Epidermal melanocyte (primary cell): Measurements from ENCODE around the gene LHX2.

Experiments used
- DNase-seq: peaks from one replicate; pipeline ENCODE4 v3.0.0; 2011; ENCODE audit warnings: low spot score; ENCODE audit not compliant: insufficient read length

LHX2 gene

DNA sequence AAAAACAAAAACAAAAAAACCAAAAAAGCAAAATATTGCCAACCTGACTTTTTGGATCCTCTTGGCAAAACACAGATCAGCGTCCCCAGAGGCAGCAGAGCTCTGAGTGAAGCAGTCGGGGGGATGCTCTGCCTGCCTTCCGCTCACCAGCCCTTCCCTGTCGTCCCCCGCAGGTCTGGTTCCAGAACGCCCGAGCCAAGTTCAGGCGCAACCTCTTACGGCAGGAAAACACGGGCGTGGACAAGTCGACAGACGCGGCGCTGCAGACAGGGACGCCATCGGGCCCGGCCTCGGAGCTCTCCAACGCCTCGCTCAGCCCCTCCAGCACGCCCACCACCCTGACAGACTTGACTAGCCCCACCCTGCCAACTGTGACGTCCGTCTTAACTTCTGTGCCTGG is 20.7 kb downstream of the LHX2 start:
- no peak for DNase-seq

GRCh38 chr9:124033348-124033747 is 21.8 kb downstream of the LHX2 start:
- no peak for DNase-seq

DNA sequence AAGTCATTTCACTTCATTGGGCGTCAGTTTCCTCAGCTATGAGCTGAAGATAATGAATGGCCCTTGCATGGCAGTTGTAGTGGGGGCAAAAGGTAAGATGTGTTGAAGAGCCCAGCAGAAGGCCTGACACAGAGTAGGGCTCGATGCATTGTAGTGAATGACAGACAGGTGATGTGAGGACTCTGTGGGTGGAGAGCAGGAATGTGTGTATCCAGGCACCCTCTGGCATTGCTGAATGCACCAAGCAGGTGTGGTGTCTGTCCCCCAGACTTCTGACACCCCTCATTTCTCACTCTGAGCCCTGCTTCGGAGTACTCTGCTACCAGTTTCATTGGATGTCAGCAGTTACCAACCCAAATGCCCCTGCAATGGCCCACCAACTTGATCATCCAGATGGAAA is 22.4 kb downstream of the LHX2 start:
- DNase-seq = no peak

GRCh38 chr9:124035001-124035650 is 23.6 kb downstream of the LHX2 start:
- DNase-seq = no peak

DNA sequence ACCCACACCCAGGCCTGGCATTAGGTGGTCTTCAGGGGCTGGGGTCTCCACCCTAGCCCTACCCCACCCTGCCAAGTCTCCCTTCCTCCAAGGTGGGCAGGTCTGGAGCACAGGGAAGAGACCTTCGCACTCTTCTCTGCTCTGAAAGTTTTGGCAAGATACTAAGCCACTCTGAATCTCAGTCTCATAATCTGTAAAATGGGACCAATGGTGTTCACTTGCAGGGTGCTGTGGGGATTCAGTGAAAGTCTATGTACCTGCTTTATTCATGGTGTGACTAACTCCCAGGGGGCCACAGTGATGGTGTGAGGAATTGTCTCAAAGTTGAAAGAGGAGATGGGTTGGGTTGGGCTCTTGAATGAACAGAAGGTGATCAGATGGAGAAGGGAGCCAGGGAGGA is 25.0 kb downstream of the LHX2 start:
- no peak for DNase-seq

- DNase-seq = no peak
These were observed 26.2 kb downstream of the LHX2 start for GRCh38 chr9:124037790-124038189.

- DNase-seq = no peak
These were observed 26.7 kb downstream of the LHX2 start for GRCh38 chr9:124038239-124038638.

- no peak for DNase-seq
These were observed 27.4 kb downstream of the LHX2 start for GRCh38 chr9:124038790-124039633.

DNA sequence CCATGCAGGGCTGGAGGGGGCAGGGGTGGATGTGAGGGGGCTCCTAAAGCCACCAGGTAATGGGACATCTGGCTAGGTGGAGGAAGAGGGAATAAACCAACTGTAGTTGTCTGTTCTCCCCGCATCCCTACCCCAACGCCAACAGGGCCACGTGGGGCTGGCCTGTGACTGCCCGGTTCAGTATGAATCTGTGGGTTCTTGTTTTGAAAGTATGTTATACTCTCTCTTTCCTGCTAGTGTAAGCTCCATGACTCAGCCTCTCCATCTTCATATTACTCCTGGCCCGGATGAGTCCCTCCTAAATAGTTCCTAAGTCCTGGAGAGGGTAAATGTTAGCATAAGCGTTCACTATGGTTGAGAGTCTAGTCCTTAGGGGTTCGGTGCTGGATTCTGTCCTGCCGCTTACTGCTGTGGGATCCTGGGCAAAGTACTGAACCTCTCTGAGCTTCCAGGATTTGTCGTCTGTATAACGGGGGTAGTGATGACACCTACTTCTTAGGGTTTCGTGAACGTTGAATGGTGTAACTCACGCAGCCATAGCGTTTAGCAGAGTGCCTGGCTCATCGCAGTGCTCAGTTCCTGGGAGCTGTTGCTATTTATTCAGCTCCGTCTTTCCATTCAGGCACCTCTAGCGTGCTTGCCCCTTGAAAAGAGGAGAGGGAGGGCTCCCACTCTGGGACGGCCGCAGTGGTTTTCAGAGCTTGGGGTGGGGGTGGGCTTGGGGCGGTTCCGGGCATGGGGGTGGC is 28.8 kb downstream of the LHX2 start:
- DNase-seq = no peak

DNA sequence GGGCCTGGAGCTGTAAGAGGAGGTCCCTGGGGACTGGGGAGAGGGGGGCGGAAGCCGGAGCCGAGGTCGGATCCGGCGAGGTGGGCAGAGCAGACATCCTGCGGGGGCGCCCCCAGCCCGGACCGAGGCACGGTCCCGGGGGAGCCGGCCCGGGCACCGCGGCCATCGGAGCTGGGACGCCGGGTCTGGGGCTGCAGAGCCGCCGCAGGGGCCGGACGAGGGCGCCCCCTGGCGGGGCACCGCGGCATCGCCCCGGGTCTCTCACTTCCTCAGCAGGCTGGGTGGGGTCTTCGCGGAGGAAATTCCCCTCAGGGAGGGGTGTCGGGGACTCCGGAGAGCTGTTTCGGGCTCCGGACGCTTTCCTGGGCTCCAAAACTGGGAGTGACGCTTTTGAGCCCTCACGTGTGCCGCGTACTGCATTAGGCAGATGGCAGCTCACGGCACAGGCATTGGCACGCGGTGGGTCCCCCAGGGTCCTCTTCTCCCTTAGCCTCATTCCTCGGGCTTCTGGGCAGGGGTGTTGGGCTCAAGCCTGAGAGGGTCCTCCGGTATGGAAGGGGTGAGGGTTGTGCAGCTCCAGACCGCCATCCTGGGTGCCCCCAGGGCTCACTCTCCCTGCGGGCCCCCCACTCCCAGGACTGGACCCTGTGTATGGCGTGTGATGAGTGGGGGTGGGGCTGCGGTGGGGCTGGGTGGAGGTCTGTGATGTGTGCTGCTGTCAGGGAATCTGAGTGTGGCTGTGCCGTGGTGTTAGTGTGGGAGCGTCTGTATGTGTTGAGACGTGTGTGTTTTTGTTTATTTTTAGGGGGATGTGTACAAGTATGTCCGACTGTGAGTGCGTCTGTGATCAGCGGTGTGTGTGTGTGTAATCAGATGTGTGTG is 29.6 kb downstream of the LHX2 start:
- no peak for DNase-seq

DNA sequence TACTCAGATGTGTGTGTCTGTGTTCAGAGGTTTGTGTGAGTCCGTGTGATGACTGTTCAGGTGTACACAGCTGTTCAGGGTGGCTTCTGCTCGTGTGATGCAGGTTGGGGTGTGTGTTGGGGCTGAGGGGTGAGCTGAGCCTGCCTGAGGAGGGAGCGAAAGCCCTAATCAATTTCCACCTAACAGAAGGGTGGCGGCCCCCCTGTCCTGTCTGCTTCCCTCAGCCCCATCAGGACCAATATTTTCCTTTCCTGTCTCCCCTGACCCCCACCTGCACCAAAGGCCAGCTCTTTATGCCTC is 30.2 kb downstream of the LHX2 start:
- DNase-seq = no peak

- DNase-seq = no peak
These were observed 30.7 kb downstream of the LHX2 start for GRCh38 chr9:124042201-124042721.

DNA sequence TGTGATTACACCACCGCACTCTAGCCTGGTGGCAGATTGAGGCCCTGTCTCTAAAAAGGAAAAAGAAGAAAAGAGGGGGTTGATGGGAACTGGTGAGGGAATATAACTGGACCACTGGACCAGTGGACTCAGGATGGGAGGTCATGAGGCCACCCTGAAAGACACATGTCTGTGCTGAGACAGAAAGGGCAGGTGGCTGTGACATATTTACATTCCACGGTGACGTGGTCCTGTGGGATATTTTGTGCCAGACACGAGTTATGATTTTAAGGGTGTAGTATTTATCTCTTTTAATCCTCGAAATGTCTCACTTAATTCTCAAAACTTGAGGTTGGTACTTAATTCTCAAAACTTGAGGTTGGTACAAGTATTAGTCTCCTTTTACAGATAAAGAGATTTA is 32.9 kb downstream of the LHX2 start:
- DNase-seq = no peak

- no peak for DNase-seq
These were observed 33.7 kb downstream of the LHX2 start for GRCh38 chr9:124045076-124045829.

DNA sequence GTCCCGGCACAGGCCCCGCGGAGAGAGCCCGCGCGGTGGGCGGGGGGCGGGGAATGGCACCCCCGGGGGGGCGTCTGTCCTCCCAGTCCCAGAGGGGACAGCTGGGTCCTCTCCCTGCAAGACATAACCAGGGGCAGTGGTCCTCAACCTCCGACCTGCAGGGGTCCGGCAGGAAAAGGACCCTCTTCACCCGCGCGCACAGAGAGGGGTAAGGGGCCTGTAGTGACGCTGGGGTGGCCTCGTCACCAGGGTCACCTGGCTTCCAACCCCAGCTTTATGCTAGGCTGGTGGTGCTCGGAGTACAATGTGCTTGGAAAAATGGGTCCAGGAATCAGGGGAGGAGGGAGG is 34.2 kb downstream of the LHX2 start:
- no peak for DNase-seq

DNA sequence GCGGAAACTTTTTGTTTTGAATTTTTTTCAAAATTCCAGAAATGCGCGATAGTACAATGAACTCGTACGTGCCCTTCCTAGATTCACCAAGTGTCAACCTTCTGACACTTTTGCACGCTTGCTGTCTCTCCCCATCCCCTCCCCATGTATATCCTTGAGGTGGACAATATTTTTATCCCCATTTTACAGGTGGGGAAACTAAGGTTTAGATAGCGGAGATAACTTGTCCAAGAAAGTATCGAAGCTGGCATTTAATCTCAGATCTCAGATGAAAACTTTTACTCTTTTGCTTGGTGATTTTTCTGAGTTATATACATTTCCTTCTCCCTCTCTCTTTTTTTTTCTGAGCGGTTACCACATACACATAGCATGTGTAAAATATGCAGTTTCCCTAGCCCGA is 34.6 kb downstream of the LHX2 start:
- no peak for DNase-seq

GRCh38 chr9:124047251-124047672 is 35.7 kb downstream of the LHX2 start:
- DNase-seq = no peak

DNA sequence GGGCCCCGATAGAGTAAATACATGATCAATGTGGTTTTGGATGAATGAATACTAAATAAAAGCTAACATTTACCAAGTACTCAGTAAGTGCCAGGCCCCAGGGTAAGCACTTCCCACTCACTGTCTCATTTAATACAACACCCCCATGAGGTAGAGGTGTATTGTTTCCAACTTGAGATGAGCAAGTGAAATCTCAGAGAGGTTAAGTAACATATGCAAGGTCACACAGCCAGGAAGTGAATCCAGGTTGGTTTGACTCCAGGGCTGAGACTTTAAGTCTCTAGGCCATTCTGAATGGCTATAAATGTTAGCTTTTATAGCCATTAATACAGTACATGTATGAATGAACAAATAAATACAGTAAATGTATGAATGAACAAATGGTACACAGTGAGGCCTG is 39.4 kb downstream of the LHX2 start:
- no peak for DNase-seq

DNA sequence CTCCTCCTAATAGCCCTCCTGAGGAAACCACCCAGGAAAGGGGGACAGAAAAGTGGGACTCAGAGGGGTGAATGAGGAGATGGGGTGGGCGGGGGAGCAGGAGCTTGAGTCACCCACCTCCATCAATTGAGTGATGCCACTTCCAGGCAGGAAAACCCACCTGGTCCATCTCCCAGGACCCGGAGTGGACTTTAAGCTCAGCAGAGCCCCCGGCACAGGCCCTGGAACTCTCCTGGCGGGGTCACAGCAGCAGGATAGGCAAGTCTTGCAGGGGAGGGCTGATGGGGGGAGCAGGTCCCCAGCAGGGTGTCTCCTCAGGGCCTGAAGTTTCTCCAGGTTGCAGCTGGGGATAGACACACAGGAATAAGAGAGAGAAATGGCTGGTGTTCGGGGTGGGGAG is 40.8 kb downstream of the LHX2 start:
- DNase-seq = no peak

DNA sequence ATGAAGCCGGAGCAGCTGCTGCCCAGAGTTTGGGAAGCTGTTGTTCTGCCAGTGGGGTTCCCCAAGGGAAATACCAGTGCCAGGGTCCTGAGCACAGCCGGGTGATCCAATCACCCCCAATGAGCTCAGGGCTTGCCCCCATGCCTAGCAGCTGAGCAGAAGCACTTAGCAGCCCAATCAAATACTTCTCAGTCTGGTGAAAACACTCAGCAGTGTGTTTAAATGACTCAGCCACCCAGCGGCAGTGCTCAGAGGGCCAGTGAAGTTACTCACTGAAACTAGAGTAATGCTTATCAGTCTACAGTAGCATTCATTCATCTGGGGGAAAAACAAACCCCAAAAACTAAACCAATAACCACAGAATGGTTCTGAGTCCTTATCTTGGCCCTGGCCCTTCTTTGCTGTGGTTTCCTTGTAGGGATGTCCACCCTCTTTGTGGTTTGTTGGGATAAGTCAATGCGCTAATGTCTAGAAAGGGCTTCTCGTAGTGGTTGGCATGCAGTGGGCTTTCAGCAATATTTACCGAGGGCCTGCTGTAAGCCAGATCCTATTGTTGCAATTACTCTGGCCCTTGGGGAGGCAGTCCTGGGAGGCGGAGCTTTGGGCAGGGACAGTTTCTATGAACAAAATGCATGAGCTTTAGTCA is 43.1 kb downstream of the LHX2 start:
- no peak for DNase-seq
